OCI-LY1 (cell line): ENCODE data around the gene LRRC73.

Source experiments
- H2AFZ ChIP-seq: fragments of 200-600 bp; sonication (generic), shearing (Covaris generic); 2 replicates; pipeline ENCODE4 v1.6.0; 2014; ENCODE audit warnings: antibody characterized with exemption, mild to moderate bottlenecking, low read length
- H3F3A ChIP-seq: fragments of 200-600 bp; sonication (generic), shearing (Covaris generic); 2 replicates; pipeline ENCODE4 v1.6.0; 2014; ENCODE audit warnings: mild to moderate bottlenecking, antibody characterized with exemption, low read length, moderate library complexity; ENCODE audit not compliant: insufficient read depth
- H3K27ac ChIP-seq: fragments of 200-600 bp; sonication (generic); 2 replicates; pipeline ENCODE4 v1.5.1; 2014; ENCODE audit warnings: low read length, mixed run types, mild to moderate bottlenecking, low read depth; ENCODE audit not compliant: poor library complexity, severe bottlenecking
- H3K27me3 ChIP-seq: fragments of 200-600 bp; sonication (generic); 2 replicates; pipeline ENCODE4 v1.6.0; 2014; ENCODE audit warnings: antibody characterized with exemption, mild to moderate bottlenecking, low read length, moderate library complexity; ENCODE audit not compliant: insufficient read depth
- H3K36me3 ChIP-seq: fragments of 200-600 bp; sonication (generic); 2 replicates; pipeline ENCODE4 v1.6.1; 2014; ENCODE audit warnings: mild to moderate bottlenecking, antibody characterized with exemption, low read length, moderate library complexity, mixed read lengths; ENCODE audit not compliant: insufficient read depth
- H3K4me1 ChIP-seq: fragments of 200-600 bp; sonication (generic); 2 replicates; pipeline ENCODE4 v1.5.1; 2014; ENCODE audit warnings: mild to moderate bottlenecking, low read length, moderate library complexity; ENCODE audit not compliant: insufficient read depth, severe bottlenecking
- H3K4me2 ChIP-seq: fragments of 200-600 bp; sonication (generic), shearing (Covaris generic); 2 replicates; pipeline ENCODE4 v1.6.1; 2014; ENCODE audit warnings: low read length
- H3K4me3 ChIP-seq: fragments of 200-600 bp; sonication (generic); 2 replicates; pipeline ENCODE4 v1.5.1; 2014; ENCODE audit warnings: low read length, low read depth, mild to moderate bottlenecking, mixed read lengths; ENCODE audit not compliant: poor library complexity, severe bottlenecking
- H3K79me2 ChIP-seq: fragments of 200-600 bp; shearing (Covaris generic); 2 replicates; pipeline ENCODE4 v1.6.1; 2016; ENCODE audit warnings: mixed run types, low read length, mixed read lengths; ENCODE audit not compliant: insufficient read depth
- H3K9ac ChIP-seq: fragments of 200-600 bp; sonication (generic), shearing (Covaris generic); 2 replicates; pipeline ENCODE4 v1.6.1; 2014; ENCODE audit warnings: mild to moderate bottlenecking, low read length, mixed read lengths
- H3K9me2 ChIP-seq: fragments of 200-600 bp; sonication (generic), shearing (Covaris generic); 2 replicates; pipeline ENCODE4 v1.6.1; 2014; ENCODE audit warnings: low read depth, mild to moderate bottlenecking, low read length, mixed read lengths
- H3K9me3 ChIP-seq: fragments of 200-600 bp; shearing (Covaris generic); 2 replicates; pipeline ENCODE4 v1.6.1; 2014; ENCODE audit warnings: low read length, mixed read lengths
- H4K20me1 ChIP-seq: fragments of 200-600 bp; sonication (generic), shearing (Covaris generic); 2 replicates; pipeline ENCODE4 v1.6.0; 2016; ENCODE audit warnings: mild to moderate bottlenecking, low read length; ENCODE audit not compliant: insufficient read depth
- CTCF ChIP-seq: fragments of 200-600 bp; sonication (generic), shearing (Covaris generic); IDR thresholded peaks from 2 replicates; pipeline ENCODE4 v1.5.1; 2017; ENCODE audit warnings: mild to moderate bottlenecking, antibody characterized with exemption, low read length, moderate library complexity, mixed read lengths
- EZH2 ChIP-seq: fragments of 200-600 bp; sonication (generic), shearing (Covaris generic); IDR thresholded peaks from 2 replicates; pipeline ENCODE4 v1.8.0; 2017; ENCODE audit warnings: borderline replicate concordance, mixed run types, mild to moderate bottlenecking, antibody characterized with exemption, low read length, moderate library complexity, mixed read lengths

The LRRC73 gene

DNA sequence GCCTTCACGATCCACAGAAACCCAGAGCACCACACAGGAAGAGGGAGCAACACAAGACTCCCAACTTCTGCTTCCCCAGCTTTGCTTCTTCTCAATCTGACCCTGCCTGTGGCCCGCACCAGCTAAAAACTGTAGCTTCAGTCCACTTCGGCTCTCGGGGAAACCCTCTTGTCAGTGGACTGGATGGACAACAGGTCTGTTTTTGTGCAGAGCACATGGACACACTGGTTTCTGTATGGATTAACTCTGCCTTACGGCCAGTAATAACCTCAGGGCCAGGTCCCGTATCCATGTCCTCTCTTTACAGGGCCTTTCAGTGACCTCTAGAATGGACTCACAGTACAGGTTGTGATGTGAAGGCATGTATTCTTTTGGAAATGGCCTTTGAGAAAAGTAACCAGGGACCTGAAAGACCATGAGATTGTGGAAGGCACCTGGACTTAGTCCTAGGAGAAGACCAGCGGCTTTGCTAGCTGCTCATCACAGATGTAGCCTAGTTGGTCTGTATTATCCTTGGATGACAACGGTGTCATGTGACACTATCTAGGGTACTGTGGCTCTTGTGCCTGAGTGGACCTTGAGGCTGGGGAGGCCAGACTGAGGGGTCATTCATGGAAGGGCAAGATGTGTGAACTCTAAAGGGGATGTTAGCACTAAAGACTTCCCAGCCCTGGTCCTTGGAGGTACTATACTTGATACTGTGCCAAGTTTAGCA lies 12.6 kb upstream of the LRRC73 start:
- peaks cover 91% of the 10 kb centered on the region for H3K36me3 ChIP-seq
- peaks cover 12% of the 10 kb centered on the region for H3K4me1 ChIP-seq
- no peak overlapping the region for H3K9ac ChIP-seq
- no peaks in the 10 kb centered on the region for H4K20me1 ChIP-seq
- peaks cover 16% of the 10 kb centered on the region for H3K79me2 ChIP-seq
- H3F3A ChIP-seq = no peaks in the 10 kb centered on the region
- no peaks in the 10 kb centered on the region for H3K9me2 ChIP-seq
- H2AFZ ChIP-seq = no peak overlapping the region
- no peak for TF ChIP-seq CTCF
- TF ChIP-seq EZH2 = no peak
- no peaks in the 10 kb centered on the region for H3K9me3 ChIP-seq
- no peaks in the 10 kb centered on the region for H3K27me3 ChIP-seq
- no peak overlapping the region for H3K4me2 ChIP-seq
- H3K27ac ChIP-seq = no peak overlapping the region
- H3K4me3 ChIP-seq = no peak overlapping the region

DNA sequence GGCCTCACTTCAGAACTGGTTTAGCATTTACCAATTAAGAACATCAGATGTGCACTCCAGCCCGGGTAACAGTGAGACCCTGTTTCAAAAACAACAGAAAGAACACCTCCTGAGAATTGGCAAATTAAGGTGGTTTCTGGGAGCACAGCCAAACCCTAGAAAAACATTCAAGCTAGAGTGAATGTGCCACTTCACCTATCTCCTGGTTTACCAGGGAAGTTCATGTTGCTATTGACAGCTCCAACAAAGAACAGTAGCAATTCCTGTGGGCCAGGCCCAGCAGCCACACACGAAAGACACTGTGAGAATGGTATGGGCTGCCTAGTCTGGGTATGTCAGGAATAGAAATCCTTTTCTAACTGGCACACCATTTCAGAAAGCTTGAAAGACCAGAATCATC lies 11.7 kb upstream of the LRRC73 start:
- no peaks in the 10 kb centered on the region for H3K27me3 ChIP-seq
- H3K79me2 ChIP-seq = peaks cover 24% of the 10 kb centered on the region
- H2AFZ ChIP-seq = no peak overlapping the region
- peaks cover 82% of the 10 kb centered on the region for H3K36me3 ChIP-seq
- no peaks in the 10 kb centered on the region for H3K9me3 ChIP-seq
- peaks cover 13% of the 10 kb centered on the region for H3K4me1 ChIP-seq
- no peaks in the 10 kb centered on the region for H3F3A ChIP-seq
- H3K9ac ChIP-seq = no peak overlapping the region
- H3K4me2 ChIP-seq = no peak overlapping the region
- H4K20me1 ChIP-seq = no peaks in the 10 kb centered on the region
- no peak overlapping the region for H3K4me3 ChIP-seq
- TF ChIP-seq EZH2 = no peak
- no peak for TF ChIP-seq CTCF
- no peaks in the 10 kb centered on the region for H3K9me2 ChIP-seq
- no peak overlapping the region for H3K27ac ChIP-seq

- Histone ChIP-seq H3K4me2 (no peak overlapping the region), H3F3A (no peaks in the 10 kb centered on the region), H3K27me3 (no peaks in the 10 kb centered on the region), H2AFZ (no peak overlapping the region), H3K4me3 (no peak overlapping the region), H3K79me2 (peaks cover 30% of the 10 kb centered on the region), H3K9me3 (no peaks in the 10 kb centered on the region), H3K4me1 (peaks cover 26% of the 10 kb centered on the region), H4K20me1 (no peaks in the 10 kb centered on the region), H3K9ac (no peak overlapping the region), H3K27ac (no peak overlapping the region), H3K9me2 (no peaks in the 10 kb centered on the region), H3K36me3 (peaks cover 71% of the 10 kb centered on the region)
- TF ChIP-seq EZH2 = no peak
- TF ChIP-seq CTCF = no peak
These were observed 10.0 kb upstream of the LRRC73 start for GRCh38 chr6:43520097-43520496.
